Calu3 (cell line): Measurements from ENCODE around the gene TMC7. TPM values are rescaled to one million over a fixed set of nuclear protein-coding genes. Genes with fewer than 3 reads are reported as not detected.

Source experiments
- BruUV-seq: library from RNA; stranded (reverse); fragments of 400-500 nt; replicated peaks from 2 replicates; lab custom pipeline; 2021; lab: Mats Ljungman, UMichigan
- CTCF ChIA-PET: fragments of 300-600 bp; sonication (Branson Sonifier 250); formaldehyde crosslinking; loops from one replicate; lab custom pipeline; 2022; ENCODE audit warnings: antibody characterized with exemption; lab: Charles Lee
- DNase-seq: peaks from one replicate; pipeline ENCODE4 v3.0.0; 2022
- H3K27ac Mint-ChIP-seq: one replicate; pipeline ENCODE4 v1.8.0; 2022; ENCODE audit warnings: mixed read lengths; ENCODE audit not compliant: unreplicated experiment
- H3K27me3 Mint-ChIP-seq: one replicate; pipeline ENCODE4 v1.8.0; 2022; ENCODE audit warnings: mixed read lengths; ENCODE audit not compliant: unreplicated experiment
- H3K36me3 Mint-ChIP-seq: one replicate; pipeline ENCODE4 v1.8.0; 2022; ENCODE audit warnings: mild to moderate bottlenecking, moderate library complexity, mixed read lengths; ENCODE audit not compliant: insufficient read depth, unreplicated experiment
- H3K4me1 Mint-ChIP-seq: one replicate; pipeline ENCODE4 v1.8.0; 2022; ENCODE audit warnings: mild to moderate bottlenecking, low read depth, mixed read lengths; ENCODE audit not compliant: unreplicated experiment
- H3K4me3 Mint-ChIP-seq: one replicate; pipeline ENCODE4 v1.8.0; 2022; ENCODE audit warnings: mild to moderate bottlenecking, low read depth, moderate library complexity, mixed read lengths; ENCODE audit not compliant: unreplicated experiment
- H3K9me3 Mint-ChIP-seq: one replicate; pipeline ENCODE4 v1.8.0; 2022; ENCODE audit warnings: low read depth, mixed read lengths; ENCODE audit not compliant: unreplicated experiment
- intact Hi-C: fragments of 100-400 bp; cut with micrococcal nuclease; formaldehyde crosslinking; loops from one replicate; pipeline ENCODE4 v1.10.0; 2022; ENCODE audit not compliant: unreplicated experiment
- total RNA-seq: library from RNA; stranded (reverse); gene quantifications from 2 replicates; pipeline ENCODE4 v1.2.3, GENCODE V29; 2022
- TF ChIP-seq, protein P1 (sequence below): fragments of 200-600 bp; IDR thresholded peaks from one replicate; pipeline ENCODE4 v1.8.0; 2022; ENCODE audit warnings: antibody characterized with exemption; ENCODE audit not compliant: unreplicated experiment

The TMC7 gene
- total RNA-seq, 1 experiment from 2014 or later, result 10.1 TPM

GRCh38 chr16:19105131-19105530 is 121.4 kb downstream of the TMC7 start:
- no TSS peak for BruUV-seq
- no peaks in the 10 kb centered on the region for H3K27me3 Mint-ChIP-seq
- no peak for DNase-seq
- CTCF ChIA-PET, result interaction anchor here (0.5 to 1.2 kb wide), 2 partner anchors 9 to 19 kb away, joined by 3 to 4 read pairs; no protein-coding TSS in a partner anchor
- TF ChIP-seq, protein P1, sequence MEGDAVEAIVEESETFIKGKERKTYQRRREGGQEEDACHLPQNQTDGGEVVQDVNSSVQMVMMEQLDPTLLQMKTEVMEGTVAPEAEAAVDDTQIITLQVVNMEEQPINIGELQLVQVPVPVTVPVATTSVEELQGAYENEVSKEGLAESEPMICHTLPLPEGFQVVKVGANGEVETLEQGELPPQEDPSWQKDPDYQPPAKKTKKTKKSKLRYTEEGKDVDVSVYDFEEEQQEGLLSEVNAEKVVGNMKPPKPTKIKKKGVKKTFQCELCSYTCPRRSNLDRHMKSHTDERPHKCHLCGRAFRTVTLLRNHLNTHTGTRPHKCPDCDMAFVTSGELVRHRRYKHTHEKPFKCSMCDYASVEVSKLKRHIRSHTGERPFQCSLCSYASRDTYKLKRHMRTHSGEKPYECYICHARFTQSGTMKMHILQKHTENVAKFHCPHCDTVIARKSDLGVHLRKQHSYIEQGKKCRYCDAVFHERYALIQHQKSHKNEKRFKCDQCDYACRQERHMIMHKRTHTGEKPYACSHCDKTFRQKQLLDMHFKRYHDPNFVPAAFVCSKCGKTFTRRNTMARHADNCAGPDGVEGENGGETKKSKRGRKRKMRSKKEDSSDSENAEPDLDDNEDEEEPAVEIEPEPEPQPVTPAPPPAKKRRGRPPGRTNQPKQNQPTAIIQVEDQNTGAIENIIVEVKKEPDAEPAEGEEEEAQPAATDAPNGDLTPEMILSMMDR, result no peak
- peaks cover 16% of the 10 kb centered on the region for H3K36me3 Mint-ChIP-seq
- peaks cover 26% of the 10 kb centered on the region for H3K4me1 Mint-ChIP-seq
- H3K9me3 Mint-ChIP-seq, result no peaks in the 10 kb centered on the region
- intact Hi-C loops, result loop anchor here (5.0 kb wide), 1 partner anchor 327 kb away; no protein-coding TSS in a partner anchor
- H3K4me3 Mint-ChIP-seq, result no peak overlapping the region
- H3K27ac Mint-ChIP-seq, result no peak overlapping the region

- Mint-ChIP-seq H3K27ac (no peak overlapping the region), H3K4me1 (peaks cover 32% of the 10 kb centered on the region), H3K4me3 (no peak overlapping the region), H3K27me3 (no peaks in the 10 kb centered on the region), H3K9me3 (no peaks in the 10 kb centered on the region), H3K36me3 (peaks cover 16% of the 10 kb centered on the region)
- TF ChIP-seq, protein P1, result no peak
- intact Hi-C loops, result loop anchor here (5.0 kb wide), 1 partner anchor 326 kb away; no protein-coding TSS in a partner anchor
- no TSS peak for BruUV-seq
- no peak for DNase-seq
- CTCF ChIA-PET, result interaction anchor here (0.5 to 2.1 kb wide), 3 partner anchors 10 to 20 kb away, joined by 4 to 40 read pairs (median 14); no protein-coding TSS in a partner anchor
Observed at GRCh38 chr16:19105891-19106624, 122.3 kb downstream of the TMC7 start.

DNA sequence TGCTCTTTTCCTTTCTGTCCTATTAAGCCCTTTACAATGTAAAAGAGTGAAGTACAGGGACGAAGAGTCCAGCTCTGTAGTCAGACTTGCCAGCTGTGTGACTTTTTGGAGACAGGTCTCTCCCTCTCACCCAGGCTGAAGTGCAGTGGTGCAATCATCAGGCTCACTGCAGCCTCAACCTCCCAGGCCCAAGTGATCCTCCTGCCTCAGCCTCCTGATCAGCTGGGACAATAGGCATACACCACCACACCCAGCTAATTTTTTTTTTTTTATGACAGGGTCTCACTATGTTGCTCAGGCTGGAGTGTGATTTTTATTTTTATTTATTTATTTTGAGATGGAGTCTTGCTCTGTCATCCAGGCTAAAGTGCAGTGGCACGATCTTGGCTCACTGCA is 122.9 kb downstream of the TMC7 start:
- DNase-seq, result no peak
- Mint-ChIP-seq H3K27me3 (no peaks in the 10 kb centered on the region), H3K4me1 (peaks cover 37% of the 10 kb centered on the region), H3K27ac (no peak overlapping the region), H3K4me3 (no peak overlapping the region), H3K9me3 (no peaks in the 10 kb centered on the region), H3K36me3 (peaks cover 16% of the 10 kb centered on the region)
- CTCF ChIA-PET, result interaction anchor here (1.9 to 2.1 kb wide), 2 partner anchors 12 to 20 kb away, joined by 14 to 40 read pairs; no protein-coding TSS in a partner anchor
- BruUV-seq, result no TSS peak
- TF ChIP-seq, protein P1, result no peak
- intact Hi-C loops, result loop anchor here (1.0 to 5.0 kb wide), 2 partner anchors 11 to 326 kb away; no protein-coding TSS in a partner anchor

GRCh38 chr16:19108409-19109287 is 124.9 kb downstream of the TMC7 start:
- Mint-ChIP-seq H3K4me3 (peak overlapping the region; percentile 47), H3K4me1 (peaks cover 58% of the 10 kb centered on the region), H3K9me3 (no peaks in the 10 kb centered on the region), H3K27me3 (no peaks in the 10 kb centered on the region), H3K36me3 (peaks cover 33% of the 10 kb centered on the region), H3K27ac (peak overlapping the region; percentile 91)
- no peak for DNase-seq
- TF ChIP-seq, protein P1, result no peak
- intact Hi-C loops, result loop anchor here (5.0 kb wide), 1 partner anchor 324 kb away; no protein-coding TSS in a partner anchor
- BruUV-seq, result no TSS peak
- CTCF ChIA-PET, result interaction anchor here (0.6 to 2.2 kb wide), 10 partner anchors 9 to 325 kb away, joined by 3 to 40 read pairs (median 4); partner anchors contain the start of gene TMC7
